ENCODE results near the gene PDAP1.

DNA sequence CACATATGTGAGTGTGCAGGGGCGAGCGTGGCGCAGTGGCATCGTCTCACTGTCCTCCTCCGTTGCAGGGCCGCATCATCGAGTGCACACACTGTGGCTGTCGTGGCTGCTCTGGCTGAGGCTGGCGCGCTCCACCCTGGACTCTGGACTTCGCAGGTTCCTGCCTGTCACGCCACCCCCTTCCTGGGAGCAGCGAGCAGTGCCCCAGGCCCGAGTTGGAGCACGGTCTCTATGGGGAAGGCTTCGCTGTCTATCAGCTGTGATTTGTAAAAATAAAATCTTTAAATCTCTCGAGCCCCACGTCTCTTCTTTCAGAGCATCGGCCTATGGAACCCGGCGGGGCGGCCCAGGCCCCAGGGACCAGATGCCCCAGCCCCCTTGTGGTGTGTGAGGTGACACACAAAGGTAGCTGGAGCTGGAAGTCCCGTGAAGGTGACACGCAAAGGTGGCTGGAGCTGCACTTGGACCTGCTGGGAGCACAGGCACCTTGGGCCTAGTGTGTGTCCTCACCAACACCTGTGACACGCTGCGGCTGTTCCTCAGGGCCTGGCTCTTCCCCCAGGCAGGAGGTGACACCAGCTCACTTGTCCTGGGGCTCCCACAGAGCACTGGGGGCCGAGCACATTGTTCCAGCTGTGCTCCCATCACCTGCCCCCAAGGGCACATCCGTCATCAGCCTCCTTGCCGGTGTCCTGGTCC lies 11.1 kb upstream of the PDAP1 start:
- TF ChIP-seq, protein P1, sequence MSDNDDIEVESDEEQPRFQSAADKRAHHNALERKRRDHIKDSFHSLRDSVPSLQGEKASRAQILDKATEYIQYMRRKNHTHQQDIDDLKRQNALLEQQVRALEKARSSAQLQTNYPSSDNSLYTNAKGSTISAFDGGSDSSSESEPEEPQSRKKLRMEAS (IDR thresholded peaks at IDR 0.05), result no peak
- TF ChIP-seq, protein P2, sequence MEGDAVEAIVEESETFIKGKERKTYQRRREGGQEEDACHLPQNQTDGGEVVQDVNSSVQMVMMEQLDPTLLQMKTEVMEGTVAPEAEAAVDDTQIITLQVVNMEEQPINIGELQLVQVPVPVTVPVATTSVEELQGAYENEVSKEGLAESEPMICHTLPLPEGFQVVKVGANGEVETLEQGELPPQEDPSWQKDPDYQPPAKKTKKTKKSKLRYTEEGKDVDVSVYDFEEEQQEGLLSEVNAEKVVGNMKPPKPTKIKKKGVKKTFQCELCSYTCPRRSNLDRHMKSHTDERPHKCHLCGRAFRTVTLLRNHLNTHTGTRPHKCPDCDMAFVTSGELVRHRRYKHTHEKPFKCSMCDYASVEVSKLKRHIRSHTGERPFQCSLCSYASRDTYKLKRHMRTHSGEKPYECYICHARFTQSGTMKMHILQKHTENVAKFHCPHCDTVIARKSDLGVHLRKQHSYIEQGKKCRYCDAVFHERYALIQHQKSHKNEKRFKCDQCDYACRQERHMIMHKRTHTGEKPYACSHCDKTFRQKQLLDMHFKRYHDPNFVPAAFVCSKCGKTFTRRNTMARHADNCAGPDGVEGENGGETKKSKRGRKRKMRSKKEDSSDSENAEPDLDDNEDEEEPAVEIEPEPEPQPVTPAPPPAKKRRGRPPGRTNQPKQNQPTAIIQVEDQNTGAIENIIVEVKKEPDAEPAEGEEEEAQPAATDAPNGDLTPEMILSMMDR (IDR thresholded peaks at IDR 0.05), result no peak
- no peak for TF ChIP-seq NFE2L2 (conservative IDR thresholded peaks at IDR 0.05; ENCODE audit: low read length)
- TF ChIP-seq, protein P3, sequence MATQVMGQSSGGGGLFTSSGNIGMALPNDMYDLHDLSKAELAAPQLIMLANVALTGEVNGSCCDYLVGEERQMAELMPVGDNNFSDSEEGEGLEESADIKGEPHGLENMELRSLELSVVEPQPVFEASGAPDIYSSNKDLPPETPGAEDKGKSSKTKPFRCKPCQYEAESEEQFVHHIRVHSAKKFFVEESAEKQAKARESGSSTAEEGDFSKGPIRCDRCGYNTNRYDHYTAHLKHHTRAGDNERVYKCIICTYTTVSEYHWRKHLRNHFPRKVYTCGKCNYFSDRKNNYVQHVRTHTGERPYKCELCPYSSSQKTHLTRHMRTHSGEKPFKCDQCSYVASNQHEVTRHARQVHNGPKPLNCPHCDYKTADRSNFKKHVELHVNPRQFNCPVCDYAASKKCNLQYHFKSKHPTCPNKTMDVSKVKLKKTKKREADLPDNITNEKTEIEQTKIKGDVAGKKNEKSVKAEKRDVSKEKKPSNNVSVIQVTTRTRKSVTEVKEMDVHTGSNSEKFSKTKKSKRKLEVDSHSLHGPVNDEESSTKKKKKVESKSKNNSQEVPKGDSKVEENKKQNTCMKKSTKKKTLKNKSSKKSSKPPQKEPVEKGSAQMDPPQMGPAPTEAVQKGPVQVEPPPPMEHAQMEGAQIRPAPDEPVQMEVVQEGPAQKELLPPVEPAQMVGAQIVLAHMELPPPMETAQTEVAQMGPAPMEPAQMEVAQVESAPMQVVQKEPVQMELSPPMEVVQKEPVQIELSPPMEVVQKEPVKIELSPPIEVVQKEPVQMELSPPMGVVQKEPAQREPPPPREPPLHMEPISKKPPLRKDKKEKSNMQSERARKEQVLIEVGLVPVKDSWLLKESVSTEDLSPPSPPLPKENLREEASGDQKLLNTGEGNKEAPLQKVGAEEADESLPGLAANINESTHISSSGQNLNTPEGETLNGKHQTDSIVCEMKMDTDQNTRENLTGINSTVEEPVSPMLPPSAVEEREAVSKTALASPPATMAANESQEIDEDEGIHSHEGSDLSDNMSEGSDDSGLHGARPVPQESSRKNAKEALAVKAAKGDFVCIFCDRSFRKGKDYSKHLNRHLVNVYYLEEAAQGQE (IDR thresholded peaks at IDR 0.05), result no peak
- no peak for TF ChIP-seq RAD21 (conservative IDR thresholded peaks at IDR 0.05 in 1 of 2, IDR thresholded peaks at IDR 0.05 in 1 of 2)
- no peak for TF ChIP-seq RNF2 (IDR thresholded peaks at IDR 0.05; ENCODE audit: borderline replicate concordance, low read depth)
- no peak for TF ChIP-seq RCOR1 (IDR thresholded peaks at IDR 0.05; ENCODE audit: low read depth, low read length)
- no peak for TF ChIP-seq JUN (IDR thresholded peaks at IDR 0.05)
- TF ChIP-seq EHMT2 (IDR thresholded peaks at IDR 0.05; ENCODE audit: low read depth), result no peak
- no peak for TF ChIP-seq FOSB (CRISPR knock-in tag; IDR thresholded peaks at IDR 0.05)
